Thyroid gland (tissue), 4 donors: Measurements from ENCODE around the gene COPE. TPM values are rescaled to one million over a fixed set of nuclear protein-coding genes. Genes with fewer than 3 reads are reported as not detected.

Experiments used
- DNase-seq, 2 donors: peaks; one replicate each; pipeline ENCODE4 v3.0.0-alpha.2; 2019
- H3K27ac ChIP-seq, 3 donors: fragments of 200-600 bp; sonication (generic); 1 replicate in 2 of 3; 2 replicates in 1 of 3; pipeline ENCODE4 v1.5.1; 2016 to 2019; ENCODE audit warnings: mild to moderate bottlenecking in 1 of 3, moderate library complexity in 1 of 3
- H3K27me3 ChIP-seq: fragments of 200-600 bp; sonication (generic); one replicate; pipeline ENCODE4 v1.5.1; 2019
- H3K36me3 ChIP-seq, 2 donors: fragments of 200-600 bp; sonication (generic); one replicate each; pipeline ENCODE4 v1.5.1; 2016 to 2019
- H3K4me1 ChIP-seq, 2 donors: fragments of 200-600 bp; sonication (generic); one replicate each; pipeline ENCODE4 v1.5.1; 2017 to 2019
- H3K4me3 ChIP-seq, 3 donors: fragments of 200-600 bp; sonication (generic); replicated peaks in 1 of 3; 1 replicate in 2 of 3; 2 replicates in 1 of 3; pipeline ENCODE4 v1.5.1; 2016; ENCODE audit warnings: mild to moderate bottlenecking in 1 of 3
- H3K9me3 ChIP-seq: fragments of 200-600 bp; sonication (generic); one replicate; pipeline ENCODE4 v1.5.1; 2017
- POLR2A ChIP-seq, 2 donors: fragments of 450-650 bp; IDR thresholded peaks; one replicate each; pipeline ENCODE4 v1.6.1; 2017; ENCODE audit warnings: antibody characterized with exemption in 2 of 2, mild to moderate bottlenecking in 2 of 2, moderate library complexity in 1 of 2
- whole genome bisulfite sequencing, 2 donors: methylation state at CpG; one replicate each; pipeline ENCODE4 v1.1.5; 2017; 5-methylcytosine and 5-hydroxymethylcytosine counted together
- intact Hi-C: fragments of 100-400 bp; cut with DNase I; formaldehyde crosslinking; loops from one replicate; pipeline ENCODE4 v1.15.1; 2023
- total RNA-seq, 4 donors: library from RNA; depleted of rRNA; stranded (reverse); fragments of >200 nt; gene quantifications; one replicate each; pipeline ENCODE4 v1.2.3, GENCODE V29; 2016
- TF ChIP-seq, protein P1 (sequence below), 6 experiments: fragments of 200-600 bp in 3 of 6; fragments of 450-650 bp in 3 of 6; sonication (generic) in 3 of 6; IDR thresholded peaks; one replicate each; pipeline ENCODE4 v1.5.1; 2016 to 2019; ENCODE audit warnings: antibody characterized with exemption in 6 of 6, mild to moderate bottlenecking in 2 of 6, inconsistent platforms in 1 of 6, moderate library complexity in 1 of 6

Gene COPE
- total RNA-seq, 4 donors from 2014 or later = 192 to 405 (median 329) TPM

GRCh38 chr19:18868380-18869022 is 50.7 kb downstream of the COPE start:
- no peak overlapping the region for H3K27ac ChIP-seq
- H3K9me3 ChIP-seq = no peaks in the 10 kb centered on the region
- H3K4me3 ChIP-seq = no peak overlapping the region
- TF ChIP-seq, protein P1, sequence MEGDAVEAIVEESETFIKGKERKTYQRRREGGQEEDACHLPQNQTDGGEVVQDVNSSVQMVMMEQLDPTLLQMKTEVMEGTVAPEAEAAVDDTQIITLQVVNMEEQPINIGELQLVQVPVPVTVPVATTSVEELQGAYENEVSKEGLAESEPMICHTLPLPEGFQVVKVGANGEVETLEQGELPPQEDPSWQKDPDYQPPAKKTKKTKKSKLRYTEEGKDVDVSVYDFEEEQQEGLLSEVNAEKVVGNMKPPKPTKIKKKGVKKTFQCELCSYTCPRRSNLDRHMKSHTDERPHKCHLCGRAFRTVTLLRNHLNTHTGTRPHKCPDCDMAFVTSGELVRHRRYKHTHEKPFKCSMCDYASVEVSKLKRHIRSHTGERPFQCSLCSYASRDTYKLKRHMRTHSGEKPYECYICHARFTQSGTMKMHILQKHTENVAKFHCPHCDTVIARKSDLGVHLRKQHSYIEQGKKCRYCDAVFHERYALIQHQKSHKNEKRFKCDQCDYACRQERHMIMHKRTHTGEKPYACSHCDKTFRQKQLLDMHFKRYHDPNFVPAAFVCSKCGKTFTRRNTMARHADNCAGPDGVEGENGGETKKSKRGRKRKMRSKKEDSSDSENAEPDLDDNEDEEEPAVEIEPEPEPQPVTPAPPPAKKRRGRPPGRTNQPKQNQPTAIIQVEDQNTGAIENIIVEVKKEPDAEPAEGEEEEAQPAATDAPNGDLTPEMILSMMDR (IDR thresholded peaks at IDR 0.05) = no peak
- TF ChIP-seq POLR2A (IDR thresholded peaks at IDR 0.05) = no peak
- H3K36me3 ChIP-seq = peaks cover 42 to 47% of the 10 kb centered on the region in 2 donors
- no peak for DNase-seq
- intact Hi-C loops = no loop called here
- H3K4me1 ChIP-seq = peaks cover 0 to 4% of the 10 kb centered on the region in 2 donors
- no peaks in the 10 kb centered on the region for H3K27me3 ChIP-seq
- 78 to 83% methylated on average over 35 to 76 of the region's 77 CpGs for WGBS, 2 donors

- intact Hi-C loops = no loop called here
- TF ChIP-seq POLR2A (IDR thresholded peaks at IDR 0.05) = no peak
- TF ChIP-seq, protein P1 (IDR thresholded peaks at IDR 0.05) = no peak
- DNase-seq = no peak
Measured at GRCh38 chr19:18867751-18868150, 51.4 kb downstream of the COPE start.

DNA sequence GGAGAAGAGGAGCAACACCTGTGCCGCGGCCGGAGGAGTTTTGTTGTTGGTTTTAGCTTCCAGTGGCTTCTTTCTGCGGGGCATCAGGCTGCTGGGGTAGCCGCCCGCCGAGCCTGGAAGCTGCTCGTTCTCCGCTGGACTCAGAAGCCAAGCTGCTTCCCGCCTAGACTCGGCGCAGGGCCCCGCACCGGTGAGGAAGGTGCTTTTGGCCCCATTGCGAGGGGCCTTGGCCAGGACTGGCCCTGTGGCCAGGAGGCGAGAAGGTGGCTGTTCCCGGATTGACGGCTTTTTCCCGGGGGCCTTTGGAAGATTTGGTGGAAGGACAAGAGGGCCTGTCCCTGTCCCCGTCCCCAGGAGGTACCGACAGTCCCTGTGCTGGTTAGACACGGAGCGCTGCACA is 52.0 kb downstream of the COPE start:
- peaks cover 55 to 59% of the 10 kb centered on the region in 2 donors for H3K36me3 ChIP-seq
- H3K27ac ChIP-seq = no peak overlapping the region
- H3K4me1 ChIP-seq = peaks cover 0 to 4% of the 10 kb centered on the region in 2 donors
- WGBS, 2 donors = 91 to 95% methylated on average over 20 to 23 of the region's 23 CpGs
- no peak overlapping the region for H3K4me3 ChIP-seq
- intact Hi-C loops = no loop called here
- TF ChIP-seq, protein P1 (IDR thresholded peaks at IDR 0.05) = no peak
- H3K9me3 ChIP-seq = no peaks in the 10 kb centered on the region
- no peaks in the 10 kb centered on the region for H3K27me3 ChIP-seq
- DNase-seq = no peak

More at GRCh38 chr19:18867751-18868150, 51.4 kb downstream of the COPE start:
- no peak overlapping the region for H3K27ac ChIP-seq
- no peak overlapping the region for H3K4me3 ChIP-seq
- H3K4me1 ChIP-seq = peaks cover 0 to 4% of the 10 kb centered on the region in 2 donors
- 93 to 96% methylated on average over 23 of the region's 23 CpGs for WGBS, 2 donors
- H3K36me3 ChIP-seq = peaks cover 49 to 54% of the 10 kb centered on the region in 2 donors
- H3K27me3 ChIP-seq = no peaks in the 10 kb centered on the region
- H3K9me3 ChIP-seq = no peaks in the 10 kb centered on the region

DNA sequence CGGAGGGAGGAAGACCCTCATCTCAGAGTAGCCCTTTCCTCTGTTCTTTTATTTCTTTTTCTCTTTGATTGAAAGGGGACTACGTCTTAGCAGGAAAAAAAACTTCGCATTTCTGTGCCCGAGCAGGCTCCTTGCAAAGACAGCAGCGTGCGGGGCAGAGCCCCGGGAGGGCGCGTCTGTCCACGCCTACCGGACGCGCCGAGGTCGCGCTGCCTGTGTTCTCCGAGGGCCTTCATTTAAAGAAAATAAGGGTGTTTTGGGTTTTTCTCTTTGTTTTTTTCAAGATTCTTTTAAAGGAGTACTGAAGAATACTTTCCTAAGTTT is 52.4 kb downstream of the COPE start:
- intact Hi-C loops = no loop called here
- Histone ChIP-seq H3K36me3 (peaks cover 59 to 63% of the 10 kb centered on the region in 2 donors), H3K4me1 (peaks cover 0 to 4% of the 10 kb centered on the region in 2 donors), H3K4me3 (no peak overlapping the region), H3K27ac (no peak overlapping the region), H3K9me3 (no peaks in the 10 kb centered on the region), H3K27me3 (no peaks in the 10 kb centered on the region)
- 78 to 82% methylated on average over 17 of the region's 17 CpGs for WGBS, 2 donors
- no peak for DNase-seq
- TF ChIP-seq POLR2A (IDR thresholded peaks at IDR 0.05) = no peak
- TF ChIP-seq, protein P1 (IDR thresholded peaks at IDR 0.05) = peak in 1 of 6 experiments; percentile 18

- no peak overlapping the region for H3K27ac ChIP-seq
- H3K4me1 ChIP-seq = peaks cover 0 to 4% of the 10 kb centered on the region in 2 donors
- WGBS, 2 donors = 54 to 58% methylated on average over 33 to 38 of the region's 38 CpGs
- peak; percentile 36 to 45 for DNase-seq
- peaks cover 65 to 69% of the 10 kb centered on the region in 2 donors for H3K36me3 ChIP-seq
- H3K27me3 ChIP-seq = no peaks in the 10 kb centered on the region
- H3K9me3 ChIP-seq = no peaks in the 10 kb centered on the region
- no peak overlapping the region for H3K4me3 ChIP-seq
- intact Hi-C loops = no loop called here
- TF ChIP-seq, protein P1 (IDR thresholded peaks at IDR 0.05) = peak; percentile 54 to 95 (median 84)
- TF ChIP-seq POLR2A (IDR thresholded peaks at IDR 0.05) = no peak
Measured at GRCh38 chr19:18865973-18866799, 53.0 kb downstream of the COPE start.
